Measurements from ENCODE around the gene IDS. TPM values are rescaled to one million over a fixed set of nuclear protein-coding genes. Genes with fewer than 3 reads are reported as not detected.

IDS gene
- total and polyA plus RNA-seq, 2 of the 8 experiments (the other 6 are each of a cell fraction or from before 2014, with no cell fraction given): 19.9 to 20.7 TPM

DNA sequence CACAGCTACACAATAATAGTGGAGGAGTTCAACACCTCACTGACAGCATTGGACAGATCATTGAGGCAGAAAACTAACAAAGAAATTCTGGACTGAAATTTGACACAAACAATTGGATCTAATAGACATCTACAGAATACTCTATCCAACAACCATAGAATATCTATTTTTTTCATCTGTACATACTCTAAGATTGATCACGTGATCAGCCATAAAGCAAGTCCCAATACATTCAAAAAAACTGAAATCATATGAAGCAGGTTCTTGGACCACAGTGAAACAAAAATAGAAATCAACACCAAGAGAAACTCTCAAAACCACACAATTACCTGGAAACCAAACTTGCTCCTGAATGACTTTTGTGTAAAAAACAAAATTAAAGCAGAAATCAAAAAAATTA, 12.2 kb upstream of the IDS start:
- H3K56ac ChIP-seq (replicated peaks; ENCODE audit: insufficient read length, low read depth, low read length): no peak overlapping the region
- no peak overlapping the region for H4K8ac ChIP-seq (ENCODE audit: extremely low read depth, insufficient read depth, low read length)
- no peaks in the 10 kb centered on the region for H3K79me2 ChIP-seq (ENCODE audit: control insufficient read depth in 1 of 2, insufficient read depth in 2 of 2, low read length in 2 of 2)
- H2AK5ac ChIP-seq (ENCODE audit: low read depth, low read length): no peak overlapping the region
- H3K79me1 ChIP-seq (ENCODE audit: low read depth, low read length): no peaks in the 10 kb centered on the region
- no peak overlapping the region for H2AFZ ChIP-seq (ENCODE audit: low read length)
- no peaks in the 10 kb centered on the region for H4K20me1 ChIP-seq (replicated peaks in 1 of 2; ENCODE audit: control insufficient read depth in 1 of 2, insufficient read depth in 2 of 2, low read length in 2 of 2)
- H3K27me3 ChIP-seq (replicated peaks in 1 of 4; ENCODE audit: control insufficient read depth in 3 of 4, extremely low read depth in 1 of 4, insufficient read depth in 3 of 4, low read length in 3 of 4): no peaks in the 10 kb centered on the region
- H2BK12ac ChIP-seq (ENCODE audit: low read depth, low read length): no peak overlapping the region
- no peak overlapping the region for H3K18ac ChIP-seq (ENCODE audit: extremely low read depth, low read length)
- ChIA-PET CTCF (ENCODE audit: partially characterized antibody) (no interaction called here), POLR2A (ENCODE audit: partially characterized antibody) (no interaction called here)
- no peak overlapping the region for H2BK15ac ChIP-seq (ENCODE audit: low read length)
- no peak overlapping the region for H4K91ac ChIP-seq (replicated peaks; ENCODE audit: insufficient read length, low read length)
- H2BK20ac ChIP-seq (ENCODE audit: low read length): no peak overlapping the region
- DNase-seq (ENCODE audit: low read depth in 1 of 2, low spot score in 2 of 2) (no peak), FAIRE-seq (no peak)
- no peak overlapping the region for H2BK120ac ChIP-seq (replicated peaks; ENCODE audit: low read depth, low read length)
- H3K23me2 ChIP-seq (ENCODE audit: low read depth, low read length): no peaks in the 10 kb centered on the region
- H3K4me3 ChIP-seq (ENCODE audit: extremely low read depth in 1 of 4, insufficient read depth in 2 of 4, low read depth in 3 of 4, low read length in 4 of 4): no peak overlapping the region
- no peak overlapping the region for H3K9ac ChIP-seq (replicated peaks in 1 of 4; ENCODE audit: extremely low read depth in 1 of 4, low read depth in 3 of 4, low read length in 3 of 4)
- no peaks in the 10 kb centered on the region for H3K36me3 ChIP-seq (ENCODE audit: control insufficient read depth in 2 of 4, insufficient read depth in 4 of 4, low read length in 3 of 4)
- no peak overlapping the region for H3K4ac ChIP-seq (replicated peaks; ENCODE audit: insufficient read length, low read depth, low read length)
- H3K9me3 ChIP-seq (ENCODE audit: insufficient read depth in 2 of 2, low read depth in 1 of 2, low read length in 1 of 2): no peaks in the 10 kb centered on the region
- no peak overlapping the region for H3K4me2 ChIP-seq (ENCODE audit: insufficient read depth in 1 of 2, low read depth in 2 of 2, low read length in 2 of 2)
- no peak overlapping the region for H2BK5ac ChIP-seq (ENCODE audit: low read depth, low read length)
- no peak overlapping the region for H3K23ac ChIP-seq (ENCODE audit: insufficient read length)
- no peak overlapping the region for H4K5ac ChIP-seq (ENCODE audit: insufficient read length, low read depth, low read length)
- H3K14ac ChIP-seq (ENCODE audit: insufficient read length): no peak overlapping the region
- 90% methylated on average over 1 of the region's 1 CpG; no CpG with 5 or more reads in 1 of the 2 experiments for whole genome bisulfite sequencing, 2 experiments (ENCODE audit: extremely low coverage in 1 of 2, insufficient coverage in 1 of 2, insufficient read length in 1 of 2, insufficient replicate concordance in 2 of 2, low coverage in 1 of 2, low lambda C conversion rate in 2 of 2, missing lambda C conversion rate in 1 of 2)
- peaks cover 0 to 3% (median 1%) of the 10 kb centered on the region in 4 experiments; a peak in 3 of 7 replicates for H3K4me1 ChIP-seq (replicated peaks in 1 of 4; ENCODE audit: control insufficient read depth in 3 of 4, insufficient read depth in 4 of 4, low read length in 3 of 4)
- H3K27ac ChIP-seq (ENCODE audit: low read depth, low read length): no peak overlapping the region
- TF ChIP-seq EZH2 (IDR thresholded peaks at IDR 0.05; ENCODE audit: low read depth, low read length, severe bottlenecking) (no peak), MAFK (IDR thresholded peaks at IDR 0.05; ENCODE audit: low read depth, low read length) (no peak), SP2 (IDR thresholded peaks at IDR 0.05; ENCODE audit: low read length) (no peak), BACH1 (IDR thresholded peaks at IDR 0.05; ENCODE audit: low read length) (no peak), CBX5 (IDR thresholded peaks at IDR 0.05; ENCODE audit: low read depth, low read length) (no peak), GABPA (IDR thresholded peaks at IDR 0.05; ENCODE audit: borderline replicate concordance, insufficient read depth, low read length) (no peak), NANOG (IDR thresholded peaks at IDR 0.05; ENCODE audit: insufficient read depth, low read depth, low read length, poor library complexity, severe bottlenecking) (no peak), KDM4A (IDR thresholded peaks at IDR 0.05; ENCODE audit: low read depth, low read length, severe bottlenecking) (no peak), SRF (IDR thresholded peaks at IDR 0.05; ENCODE audit: low read depth, low read length) (no peak), BCL11A (IDR thresholded peaks at IDR 0.05; ENCODE audit: low read depth in 2 of 2, low read length in 2 of 2) (no peak), HDAC6 (IDR thresholded peaks at IDR 0.05; ENCODE audit: low read depth, low read length) (no peak)
- TF ChIP-seq, protein P1, sequence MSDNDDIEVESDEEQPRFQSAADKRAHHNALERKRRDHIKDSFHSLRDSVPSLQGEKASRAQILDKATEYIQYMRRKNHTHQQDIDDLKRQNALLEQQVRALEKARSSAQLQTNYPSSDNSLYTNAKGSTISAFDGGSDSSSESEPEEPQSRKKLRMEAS (IDR thresholded peaks at IDR 0.05): no peak

Measured in H1 (cell line).